GM12891 (cell line): ENCODE measurements around the gene MRPL14.

Experiments used
- PAX5 ChIP-seq: IDR thresholded peaks from 2 replicates; pipeline ENCODE4 v1.6.1; 2011; ENCODE audit warnings: low read length, moderate library complexity, mild to moderate bottlenecking; ENCODE audit not compliant: insufficient read depth, severe bottlenecking
- POLR2A ChIP-seq: IDR thresholded peaks from 2 replicates; pipeline ENCODE4 v1.6.1; 2011; ENCODE audit warnings: low read depth, low read length, control low read depth
- POLR2AphosphoS5 ChIP-seq: IDR thresholded peaks from 2 replicates; pipeline ENCODE4 v1.6.1; 2011; ENCODE audit warnings: low read depth, low read length, control low read depth
- POU2F2 ChIP-seq: IDR thresholded peaks from 2 replicates; pipeline ENCODE4 v1.6.1; 2011; ENCODE audit warnings: low read depth, mild to moderate bottlenecking, control low read depth, low read length, moderate library complexity
- SPI1 ChIP-seq: IDR thresholded peaks from 2 replicates; pipeline ENCODE4 v1.6.1; 2011; ENCODE audit warnings: low read depth, low read length, control low read depth
- TAF1 ChIP-seq: IDR thresholded peaks from 2 replicates; pipeline ENCODE4 v1.6.1; 2011; ENCODE audit warnings: low read depth, low read length, control low read depth

GRCh38 chr6:44146685-44147084 lies 19.4 kb upstream of the MRPL14 start:
- TF ChIP-seq TAF1 (no peak), POLR2AphosphoS5 (no peak), POLR2A (no peak), PAX5 (no peak), SPI1 (no peak), POU2F2 (no peak)
